ENCODE results near the gene SCTR. TPM values are rescaled to one million over a fixed set of nuclear protein-coding genes. Genes with fewer than 3 reads are reported as not detected.

Gene SCTR
- total and polyA plus RNA-seq, 2 of the 8 experiments (the other 6 are each of a cell fraction or from before 2014, with no cell fraction given): 0.15 TPM; not detected in 1

GRCh38 chr2:119402645-119403560 lies 121.4 kb downstream of the SCTR start (continued):
- TF ChIP-seq NRF1 (IDR thresholded peaks at IDR 0.05; ENCODE audit: low read depth, low read length) (no peak), KDM4A (IDR thresholded peaks at IDR 0.05; ENCODE audit: low read depth, low read length, severe bottlenecking) (no peak), SIRT6 (IDR thresholded peaks at IDR 0.05; ENCODE audit: low read length) (no peak), TBP (IDR thresholded peaks at IDR 0.05; ENCODE audit: low read depth, low read length) (no peak), RNF2 (IDR thresholded peaks at IDR 0.05; ENCODE audit: borderline replicate concordance, low read depth, low read length, missing control alignments, poor library complexity, severe bottlenecking) (no peak), CHD1 (IDR thresholded peaks at IDR 0.05; ENCODE audit: low read depth, low read length) (no peak), EZH2 (IDR thresholded peaks at IDR 0.05; ENCODE audit: low read depth, low read length, severe bottlenecking) (no peak), EGR1 (IDR thresholded peaks at IDR 0.05; ENCODE audit: borderline replicate concordance, low read depth, low read length) (no peak)

All from H1 (cell line).